Muscle layer of duodenum (tissue), 2 donors: Measurements from ENCODE around the gene TUFT1.
"Not testable (repeated sequence)": the region's sequence is repeated elsewhere in the genome, so short reads cannot be mapped to it uniquely, and the experiment has no call there.

Experiments
- H3K27ac ChIP-seq: one replicate; pipeline ENCODE4 v1.7.0; 2013; ENCODE audit warnings: mild to moderate bottlenecking, low read length
- H3K27me3 ChIP-seq: one replicate; pipeline ENCODE4 v1.7.0; 2013; ENCODE audit warnings: low read depth, mild to moderate bottlenecking, control low read depth, low read length
- H3K36me3 ChIP-seq, 2 donors: one replicate each; pipeline ENCODE4 v1.7.0; 2013; ENCODE audit warnings: low read length in 2 of 2, control low read depth in 1 of 2, mild to moderate bottlenecking in 1 of 2; ENCODE audit not compliant: insufficient read depth in 2 of 2, control insufficient read depth in 1 of 2
- H3K4me1 ChIP-seq, 2 donors: one replicate each; pipeline ENCODE4 v1.7.0; 2013; ENCODE audit warnings: low read length in 2 of 2, mild to moderate bottlenecking in 2 of 2, control low read depth in 1 of 2, moderate library complexity in 1 of 2; ENCODE audit not compliant: insufficient read depth in 2 of 2, control insufficient read depth in 1 of 2
- H3K4me3 ChIP-seq, 2 donors: one replicate each; pipeline ENCODE4 v1.7.0; 2013; ENCODE audit warnings: low read length in 2 of 2, low read depth in 1 of 2, mild to moderate bottlenecking in 1 of 2
- H3K9me3 ChIP-seq, 2 donors: one replicate each; pipeline ENCODE4 v1.7.0; 2013; ENCODE audit warnings: low read length in 2 of 2, control low read depth in 1 of 2, mild to moderate bottlenecking in 1 of 2; ENCODE audit not compliant: control insufficient read depth in 1 of 2
- donor health status: healthy.

The TUFT1 gene

GRCh38 chr1:151512801-151513625 lies 27.1 kb upstream of the TUFT1 start:
- no peaks in the 10 kb centered on the region for H3K27me3 ChIP-seq
- H3K36me3 ChIP-seq = no peaks in the 10 kb centered on the region
- peak overlapping the region in 1 of 2 donors; percentile 67 for H3K4me3 ChIP-seq
- H3K4me1 ChIP-seq = peaks cover 11 to 17% of the 10 kb centered on the region in 2 donors
- peak overlapping the region; percentile 92 for H3K27ac ChIP-seq
- no peaks in the 10 kb centered on the region for H3K9me3 ChIP-seq

DNA sequence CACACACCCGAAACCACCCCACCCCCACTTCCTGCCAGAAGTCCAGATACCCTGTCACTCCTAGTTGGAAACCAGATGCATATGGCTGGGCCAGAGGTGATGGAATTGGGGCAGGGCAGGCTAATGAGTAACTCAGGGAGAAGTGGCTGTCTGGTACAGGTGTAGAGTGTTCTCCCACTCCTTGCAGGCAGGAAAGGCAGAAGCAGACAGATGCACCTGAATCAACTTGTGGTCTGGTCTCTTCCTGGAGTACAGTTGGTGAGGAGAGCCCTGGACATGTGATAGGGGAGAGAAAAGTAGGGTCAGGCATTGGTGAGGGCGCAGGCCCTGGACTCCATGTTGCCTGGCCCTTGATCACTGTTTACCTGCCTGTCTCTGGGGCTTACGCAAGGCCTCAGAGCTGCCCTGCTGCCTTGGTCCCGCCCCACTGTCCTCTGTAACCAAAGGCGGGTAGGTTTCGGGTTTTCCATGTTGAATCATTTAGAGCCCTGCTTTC lies 26.4 kb upstream of the TUFT1 start:
- Histone ChIP-seq H3K27ac (peak overlapping the region; percentile 92), H3K36me3 (no peaks in the 10 kb centered on the region), H3K4me1 (peaks cover 11 to 17% of the 10 kb centered on the region in 2 donors), H3K9me3 (no peaks in the 10 kb centered on the region), H3K27me3 (no peaks in the 10 kb centered on the region), H3K4me3 (peak overlapping the region in 1 of 2 donors; percentile 4)

DNA sequence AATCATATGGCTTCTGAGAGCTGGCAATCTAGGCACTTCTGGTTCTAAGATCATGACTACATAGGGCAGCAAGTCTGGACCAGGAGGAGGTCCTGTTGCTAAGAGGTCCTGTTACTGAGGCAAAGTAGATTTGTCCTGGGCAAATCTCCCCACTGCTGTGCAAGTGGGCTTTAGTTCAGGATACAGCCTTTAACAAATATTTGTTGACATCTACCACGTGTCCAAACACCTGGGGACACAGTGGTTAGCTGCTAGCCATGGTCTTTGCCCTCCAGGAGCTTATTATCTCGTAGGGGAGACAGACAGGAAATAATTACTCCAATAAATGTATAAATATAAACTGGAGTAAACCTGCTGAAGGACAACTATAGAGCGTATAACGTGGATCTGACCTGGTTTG lies 25.7 kb upstream of the TUFT1 start:
- H3K27ac ChIP-seq = peak overlapping the region; percentile 92
- no peak overlapping the region for H3K4me3 ChIP-seq
- peaks cover 11 to 17% of the 10 kb centered on the region in 2 donors for H3K4me1 ChIP-seq
- H3K9me3 ChIP-seq = no peaks in the 10 kb centered on the region
- H3K36me3 ChIP-seq = no peaks in the 10 kb centered on the region
- no peaks in the 10 kb centered on the region for H3K27me3 ChIP-seq

- Histone ChIP-seq H3K4me1 (peaks cover 9 to 15% of the 10 kb centered on the region in 2 donors), H3K4me3 (no peak overlapping the region), H3K27me3 (no peaks in the 10 kb centered on the region), H3K36me3 (no peaks in the 10 kb centered on the region), H3K9me3 (no peaks in the 10 kb centered on the region), H3K27ac (no peak overlapping the region)
Measured at GRCh38 chr1:151515265-151515664, 24.8 kb upstream of the TUFT1 start.

- H3K27ac ChIP-seq = no peak overlapping the region
- H3K27me3 ChIP-seq = no peaks in the 10 kb centered on the region
- no peaks in the 10 kb centered on the region for H3K36me3 ChIP-seq
- peaks cover 6 to 11% of the 10 kb centered on the region in 2 donors for H3K4me1 ChIP-seq
- no peaks in the 10 kb centered on the region for H3K9me3 ChIP-seq
- no peak overlapping the region for H3K4me3 ChIP-seq
Measured at GRCh38 chr1:151516031-151516511, 24.0 kb upstream of the TUFT1 start.

DNA sequence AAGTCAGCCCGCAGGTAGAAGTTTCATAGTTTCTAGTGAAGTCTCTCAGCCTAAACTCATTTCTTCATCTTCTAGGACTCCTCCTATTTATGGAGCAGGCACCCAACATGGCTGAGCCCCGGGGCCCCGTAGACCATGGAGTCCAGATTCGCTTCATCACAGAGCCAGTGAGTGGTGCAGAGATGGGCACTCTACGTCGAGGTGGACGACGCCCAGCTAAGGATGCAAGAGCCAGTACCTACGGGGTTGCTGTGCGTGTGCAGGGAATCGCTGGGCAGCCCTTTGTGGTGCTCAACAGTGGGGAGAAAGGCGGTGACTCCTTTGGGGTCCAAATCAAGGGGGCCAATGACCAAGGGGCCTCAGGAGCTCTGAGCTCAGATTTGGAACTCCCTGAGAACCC lies 21.7 kb upstream of the TUFT1 start:
- no peak overlapping the region for H3K27ac ChIP-seq

GRCh38 chr1:151518936-151519335 lies 21.2 kb upstream of the TUFT1 start:
- H3K27me3 ChIP-seq = no peaks in the 10 kb centered on the region
- H3K9me3 ChIP-seq = no peaks in the 10 kb centered on the region
- no peak overlapping the region for H3K4me3 ChIP-seq
- no peaks in the 10 kb centered on the region for H3K4me1 ChIP-seq
- no peaks in the 10 kb centered on the region for H3K36me3 ChIP-seq
- H3K27ac ChIP-seq = no peak overlapping the region

More for the DNA sequence above, 21.7 kb upstream of the TUFT1 start:
- no peaks in the 10 kb centered on the region for H3K27me3 ChIP-seq
- H3K4me3 ChIP-seq = no peak overlapping the region
- H3K4me1 ChIP-seq = no peaks in the 10 kb centered on the region
- no peaks in the 10 kb centered on the region for H3K36me3 ChIP-seq
- H3K9me3 ChIP-seq = no peaks in the 10 kb centered on the region

DNA sequence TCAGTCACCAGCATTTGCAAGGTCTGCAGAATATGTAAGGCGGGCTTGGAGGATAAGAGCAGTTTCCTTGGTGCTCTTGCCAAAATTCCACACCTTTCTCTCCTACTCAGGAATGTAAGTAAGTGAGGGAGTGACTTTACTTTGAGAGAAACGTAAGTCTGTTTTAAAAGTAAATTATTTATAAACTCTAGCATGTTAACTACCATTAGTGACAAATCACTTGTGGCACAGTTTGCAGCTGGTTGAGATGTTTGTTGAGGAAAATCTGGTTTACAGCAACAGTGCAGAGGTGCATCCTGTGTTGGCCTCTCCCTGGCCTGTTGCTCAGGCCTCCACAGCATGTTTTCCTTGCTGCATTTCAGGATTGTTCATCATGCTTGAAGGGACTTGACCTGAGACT lies 20.4 kb upstream of the TUFT1 start:
- Histone ChIP-seq H3K4me3 (no peak overlapping the region), H3K27ac (no peak overlapping the region), H3K4me1 (no peaks in the 10 kb centered on the region), H3K27me3 (no peaks in the 10 kb centered on the region), H3K36me3 (peaks cover 0 to 2% of the 10 kb centered on the region in 2 donors), H3K9me3 (no peaks in the 10 kb centered on the region)

DNA sequence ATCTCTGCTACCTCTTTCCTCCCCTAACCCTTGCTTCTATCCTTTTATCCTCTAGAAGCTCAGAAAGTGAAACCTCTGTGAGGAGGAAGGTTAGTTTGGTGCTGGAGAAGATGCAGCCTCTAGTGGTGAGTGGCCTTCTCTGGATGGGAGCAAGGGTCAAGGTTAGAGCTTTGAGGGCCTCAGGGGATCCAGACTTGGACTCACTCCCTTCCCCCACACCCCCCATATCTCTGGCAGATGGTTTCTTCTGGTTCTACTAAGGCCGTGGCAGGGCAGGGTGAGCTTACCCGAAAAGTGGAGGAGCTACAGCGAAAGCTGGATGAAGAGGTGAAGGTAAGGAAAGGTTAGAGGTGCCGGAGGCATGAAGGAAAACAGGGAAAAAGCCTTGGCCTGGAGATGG lies 19.8 kb upstream of the TUFT1 start:
- Histone ChIP-seq H3K27ac (no peak overlapping the region), H3K27me3 (no peaks in the 10 kb centered on the region), H3K4me3 (no peak overlapping the region), H3K9me3 (no peaks in the 10 kb centered on the region), H3K36me3 (peaks cover 0 to 5% of the 10 kb centered on the region in 2 donors), H3K4me1 (no peaks in the 10 kb centered on the region)

DNA sequence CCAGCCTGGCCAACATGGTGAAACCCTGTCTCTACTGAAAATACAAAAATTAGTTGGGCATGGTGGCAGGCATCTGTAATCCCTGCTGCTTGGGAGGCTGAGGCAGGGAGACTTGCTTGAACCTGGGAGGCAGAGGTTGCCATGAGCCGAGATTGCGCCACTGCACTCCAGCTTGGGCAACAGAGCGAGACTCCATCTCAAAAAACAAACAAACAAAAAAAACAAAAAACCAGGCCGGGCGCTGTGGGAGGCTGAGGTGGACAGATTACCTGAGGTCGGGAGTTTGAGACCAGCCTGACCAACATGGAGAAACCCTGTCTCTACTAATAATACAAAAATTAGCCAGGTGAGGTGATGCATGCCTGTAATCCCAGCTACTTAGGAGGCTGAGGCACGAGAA lies 17.7 kb upstream of the TUFT1 start:
- not testable (repeated sequence) for H3K36me3 ChIP-seq, H3K27me3 ChIP-seq, H3K4me1 ChIP-seq, H3K4me3 ChIP-seq, H3K27ac ChIP-seq, H3K9me3 ChIP-seq

- no peaks in the 10 kb centered on the region for H3K9me3 ChIP-seq
- H3K36me3 ChIP-seq = peaks cover 0 to 5% of the 10 kb centered on the region in 2 donors
- no peak overlapping the region for H3K4me3 ChIP-seq
- no peak overlapping the region for H3K27ac ChIP-seq
- no peaks in the 10 kb centered on the region for H3K27me3 ChIP-seq
- no peaks in the 10 kb centered on the region for H3K4me1 ChIP-seq
Measured at GRCh38 chr1:151523326-151523725, 16.8 kb upstream of the TUFT1 start.
